Measurements from ENCODE around the gene BICDL2.

GRCh38 chr16:3023415-3023668 lies 13.4 kb downstream of the BICDL2 start:
- TF ChIP-seq, protein P1, sequence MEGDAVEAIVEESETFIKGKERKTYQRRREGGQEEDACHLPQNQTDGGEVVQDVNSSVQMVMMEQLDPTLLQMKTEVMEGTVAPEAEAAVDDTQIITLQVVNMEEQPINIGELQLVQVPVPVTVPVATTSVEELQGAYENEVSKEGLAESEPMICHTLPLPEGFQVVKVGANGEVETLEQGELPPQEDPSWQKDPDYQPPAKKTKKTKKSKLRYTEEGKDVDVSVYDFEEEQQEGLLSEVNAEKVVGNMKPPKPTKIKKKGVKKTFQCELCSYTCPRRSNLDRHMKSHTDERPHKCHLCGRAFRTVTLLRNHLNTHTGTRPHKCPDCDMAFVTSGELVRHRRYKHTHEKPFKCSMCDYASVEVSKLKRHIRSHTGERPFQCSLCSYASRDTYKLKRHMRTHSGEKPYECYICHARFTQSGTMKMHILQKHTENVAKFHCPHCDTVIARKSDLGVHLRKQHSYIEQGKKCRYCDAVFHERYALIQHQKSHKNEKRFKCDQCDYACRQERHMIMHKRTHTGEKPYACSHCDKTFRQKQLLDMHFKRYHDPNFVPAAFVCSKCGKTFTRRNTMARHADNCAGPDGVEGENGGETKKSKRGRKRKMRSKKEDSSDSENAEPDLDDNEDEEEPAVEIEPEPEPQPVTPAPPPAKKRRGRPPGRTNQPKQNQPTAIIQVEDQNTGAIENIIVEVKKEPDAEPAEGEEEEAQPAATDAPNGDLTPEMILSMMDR (IDR thresholded peaks at IDR 0.05), result no peak
- TF ChIP-seq POLR2A (IDR thresholded peaks at IDR 0.05), result no peak

Measured in body of pancreas (tissue), 4 donors.